Activated naive CD8-positive, alpha-beta T cell treated with anti-CD3 and anti-CD28 coated beads, Interleukin-2, amount 10 ng/mL, durations not matched to agents 7 days and 5 days (primary cell): ENCODE results near the gene COQ6. TPM values are rescaled to one million over a fixed set of nuclear protein-coding genes. Genes with fewer than 3 reads are reported as not detected.
A peak's percentile ranks its signal among the peaks of the same experiment; 100 is the strongest.
"Not testable (repeated sequence)": the region's sequence is repeated elsewhere in the genome, so short reads cannot be mapped to it uniquely, and the experiment has no call there.

Experiments used
- ATAC-seq: fragments of 150-1000 bp; cut with Tn5 transposase; one replicate; pipeline ENCODE4 v1.10.0; 2021; ENCODE audit warnings: low read depth, moderate library complexity
- POLR2A ChIA-PET: fragments of 350-600 bp; sonication (Branson Sonifier 250); formaldehyde crosslinking; loops from one replicate; lab custom pipeline; 2021; ENCODE audit warnings: antibody characterized with exemption; lab: Charles Lee
- DNase-seq: peaks from one replicate; pipeline ENCODE4 v3.0.0; 2021
- H3K27ac Mint-ChIP-seq: one replicate; pipeline ENCODE4 v1.8.0; 2022; ENCODE audit warnings: mild to moderate bottlenecking, mixed read lengths
- H3K27me3 Mint-ChIP-seq: one replicate; pipeline ENCODE4 v1.8.0; 2022; ENCODE audit warnings: mild to moderate bottlenecking, moderate library complexity, mixed read lengths
- H3K36me3 Mint-ChIP-seq: one replicate; pipeline ENCODE4 v1.8.0; 2021; ENCODE audit warnings: mild to moderate bottlenecking, mixed read lengths
- H3K4me1 Mint-ChIP-seq: one replicate; pipeline ENCODE4 v1.8.0; 2021; ENCODE audit warnings: mixed read lengths
- H3K4me3 Mint-ChIP-seq: one replicate; pipeline ENCODE4 v1.8.0; 2022; ENCODE audit warnings: mild to moderate bottlenecking, moderate library complexity, mixed read lengths
- H3K9me3 Mint-ChIP-seq: one replicate; pipeline ENCODE4 v1.8.0; 2021; ENCODE audit warnings: mixed read lengths
- total RNA-seq, 2 experiments: library from RNA; stranded (reverse); gene quantifications; one replicate each; pipeline ENCODE4 v1.2.3, GENCODE V29; 2021

Gene COQ6
- 10 to 100 TPM; 26.4 to 27.2 TPM for total RNA-seq

GRCh38 chr14:73949752-73950734, at the start of gene COQ6, which contains the start of gene FAM161B:
COQ6 (plus strand) TSS chr14:73950302; CDS start chr14:73950333, 31 bp downstream.
FAM161B (minus strand) TSS chr14:73950094; CDS start chr14:73950026, 68 bp downstream.
- H3K27me3 Mint-ChIP-seq, result no peaks in the 10 kb centered on the region
- H3K9me3 Mint-ChIP-seq, result no peaks in the 10 kb centered on the region
- peak within 1 kb of the TSS; percentile 99 for H3K4me3 Mint-ChIP-seq
- peaks cover 13% of the 10 kb centered on the region for H3K4me1 Mint-ChIP-seq
- POLR2A ChIA-PET, result interaction anchor here (0.5 to 1.3 kb wide), 4 partner anchors 8 to 1114 kb away, joined by 3 to 9 read pairs (median 3); partner anchors contain the start of genes ACYP1, BBOF1 and ENTPD5
- DNase-seq (peak; percentile 89), ATAC-seq (peak; percentile 96)
- peak within 1 kb of the TSS; percentile 88 for H3K27ac Mint-ChIP-seq
- H3K36me3 Mint-ChIP-seq, result peaks cover 3% of the 10 kb centered on the region

DNA sequence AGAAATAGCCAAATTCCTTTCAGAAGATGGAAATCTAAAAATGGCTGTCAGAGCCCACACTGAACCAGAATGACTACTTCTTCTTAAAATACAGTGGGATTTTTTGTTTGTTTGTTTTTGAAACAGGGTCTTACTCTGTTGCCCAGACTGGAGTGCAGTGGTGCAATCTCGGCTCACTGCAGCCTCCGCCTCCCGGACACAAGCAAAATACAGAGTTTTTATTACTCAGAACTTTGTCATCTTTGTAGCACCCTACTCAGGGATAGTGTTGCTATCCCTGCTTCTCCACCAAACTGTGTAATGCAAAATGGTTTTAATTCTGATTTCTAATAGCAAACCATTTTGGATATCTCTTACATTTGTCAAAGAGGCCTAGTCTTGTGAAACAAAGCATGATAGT, 47.1 kb upstream of the COQ6 start:
- DNase-seq (no peak), ATAC-seq (no peak)
- Mint-ChIP-seq H3K4me1 (no peaks in the 10 kb centered on the region), H3K4me3 (no peak overlapping the region), H3K27ac (no peak overlapping the region), H3K27me3 (no peaks in the 10 kb centered on the region), H3K36me3 (peaks cover 19% of the 10 kb centered on the region), H3K9me3 (no peaks in the 10 kb centered on the region)
- POLR2A ChIA-PET, result no interaction called here

DNA sequence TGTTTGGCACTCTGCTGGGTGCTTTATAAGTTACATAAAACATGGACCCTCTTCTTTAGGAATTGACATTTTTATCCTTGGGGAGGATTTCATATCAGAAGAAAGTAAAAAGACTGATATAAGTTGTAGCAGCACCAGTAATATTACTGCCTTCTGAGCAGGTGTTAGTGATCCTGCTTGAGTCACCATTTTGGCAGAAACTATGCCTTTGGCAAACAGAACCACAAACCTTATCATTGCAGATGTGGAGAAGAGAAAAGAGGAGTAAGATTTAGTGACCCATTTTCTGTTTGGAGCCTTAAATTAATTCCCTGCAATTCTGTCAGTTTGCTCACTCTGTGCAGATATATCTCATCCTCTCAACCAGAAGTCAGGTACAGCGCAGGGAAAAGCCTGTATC, 40.4 kb upstream of the COQ6 start:
- ATAC-seq (no peak), DNase-seq (no peak)
- Mint-ChIP-seq H3K9me3 (no peaks in the 10 kb centered on the region), H3K4me1 (peaks cover 3% of the 10 kb centered on the region), H3K4me3 (no peak overlapping the region), H3K27me3 (no peaks in the 10 kb centered on the region), H3K36me3 (peaks cover 60% of the 10 kb centered on the region), H3K27ac (no peak overlapping the region)
- POLR2A ChIA-PET, result no interaction called here

- peaks cover 46% of the 10 kb centered on the region for H3K36me3 Mint-ChIP-seq
- H3K9me3 Mint-ChIP-seq, result no peaks in the 10 kb centered on the region
- no peaks in the 10 kb centered on the region for H3K27me3 Mint-ChIP-seq
- H3K27ac Mint-ChIP-seq, result no peak overlapping the region
- no peak for DNase-seq
- H3K4me3 Mint-ChIP-seq, result no peak overlapping the region
- peaks cover 3% of the 10 kb centered on the region for H3K4me1 Mint-ChIP-seq
- ATAC-seq, result no peak
- POLR2A ChIA-PET, result no interaction called here
Measured at GRCh38 chr14:73913256-73913655, 36.8 kb upstream of the COQ6 start.

DNA sequence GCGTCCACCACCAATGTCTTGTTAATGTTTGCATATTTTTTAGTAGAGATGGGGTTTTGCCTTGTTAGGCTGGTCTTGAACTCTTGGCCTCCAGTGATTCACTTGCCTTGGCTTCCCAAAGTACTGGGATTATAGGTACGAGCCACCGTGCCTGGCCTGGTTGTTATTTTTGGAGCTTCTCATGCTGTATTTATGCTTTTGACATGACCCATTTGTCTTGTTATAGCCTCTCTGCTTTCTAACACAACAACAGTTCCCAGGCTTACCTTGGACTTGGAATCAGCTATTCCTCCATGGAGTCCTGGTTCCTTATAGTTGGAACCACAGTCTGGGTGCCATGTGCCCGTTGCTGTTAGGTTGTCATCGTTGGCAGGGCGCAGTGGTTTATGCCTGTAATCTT, 33.8 kb upstream of the COQ6 start:
- Mint-ChIP-seq H3K27me3 (no peaks in the 10 kb centered on the region), H3K4me1 (peaks cover 1% of the 10 kb centered on the region), H3K36me3 (peaks cover 29% of the 10 kb centered on the region), H3K4me3 (no peak overlapping the region), H3K9me3 (no peaks in the 10 kb centered on the region), H3K27ac (no peak overlapping the region)
- ATAC-seq, result no peak
- POLR2A ChIA-PET, result interaction anchor here (0.7 kb wide), 1 partner anchor 615 kb away, joined by 3 read pairs; no protein-coding TSS in a partner anchor
- no peak for DNase-seq

DNA sequence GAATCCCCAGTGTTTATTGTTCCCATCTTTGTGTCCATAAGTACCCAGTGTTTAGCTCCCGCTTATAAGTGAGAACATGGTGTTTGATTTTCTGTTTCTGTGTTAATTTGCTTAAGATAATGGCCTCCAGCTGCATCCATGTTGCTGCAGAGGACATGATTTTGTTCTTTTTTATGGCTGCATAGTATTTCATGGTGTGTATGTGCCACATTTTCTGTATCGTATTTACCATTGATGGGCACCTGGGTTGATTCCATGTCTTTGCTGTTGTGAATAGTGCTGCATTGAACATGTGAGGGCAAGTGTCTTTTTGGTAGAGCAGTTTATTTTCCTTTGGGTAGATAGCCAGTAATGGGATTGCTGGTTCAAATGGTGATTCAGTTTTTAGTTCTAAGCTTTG, 30.6 kb upstream of the COQ6 start:
- POLR2A ChIA-PET, H3K27ac Mint-ChIP-seq, H3K9me3 Mint-ChIP-seq, H3K4me3 Mint-ChIP-seq, ATAC-seq, H3K4me1 Mint-ChIP-seq, H3K27me3 Mint-ChIP-seq, DNase-seq: not testable (repeated sequence)
- H3K36me3 Mint-ChIP-seq, result peaks cover 12% of the 10 kb centered on the region

DNA sequence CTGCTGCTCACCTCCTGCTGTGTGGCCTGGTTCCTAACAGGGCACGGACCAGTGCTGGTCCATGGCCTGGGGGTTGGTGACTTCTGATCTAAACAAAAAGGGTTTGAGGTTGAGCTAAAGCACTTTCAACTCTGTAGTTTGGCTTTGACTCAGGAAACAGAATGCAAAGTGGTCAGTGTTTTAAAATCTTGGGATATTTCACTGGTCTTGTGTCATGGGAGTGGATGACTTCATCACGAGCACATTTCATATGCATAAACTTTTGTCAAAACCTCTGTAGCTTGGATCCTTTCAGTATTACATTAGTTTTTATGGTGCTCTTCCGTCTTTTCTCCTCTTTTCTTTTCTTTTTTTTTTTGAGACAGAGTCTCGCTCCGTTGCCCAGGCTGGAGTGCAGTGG, 25.8 kb upstream of the COQ6 start:
- no peak overlapping the region for H3K27ac Mint-ChIP-seq
- peaks cover 35% of the 10 kb centered on the region for H3K36me3 Mint-ChIP-seq
- DNase-seq, result no peak
- H3K9me3 Mint-ChIP-seq, result no peaks in the 10 kb centered on the region
- no peaks in the 10 kb centered on the region for H3K27me3 Mint-ChIP-seq
- no peak for ATAC-seq
- H3K4me3 Mint-ChIP-seq, result no peak overlapping the region
- peaks cover 3% of the 10 kb centered on the region for H3K4me1 Mint-ChIP-seq
- POLR2A ChIA-PET, result no interaction called here

GRCh38 chr14:73935666-73936065, 14.4 kb upstream of the COQ6 start:
- no peaks in the 10 kb centered on the region for H3K9me3 Mint-ChIP-seq
- DNase-seq (no peak), ATAC-seq (no peak)
- peaks cover 22% of the 10 kb centered on the region for H3K36me3 Mint-ChIP-seq
- POLR2A ChIA-PET, result no interaction called here
- H3K27ac Mint-ChIP-seq, result no peak overlapping the region
- no peaks in the 10 kb centered on the region for H3K27me3 Mint-ChIP-seq
- peaks cover 7% of the 10 kb centered on the region for H3K4me1 Mint-ChIP-seq
- no peak overlapping the region for H3K4me3 Mint-ChIP-seq

DNA sequence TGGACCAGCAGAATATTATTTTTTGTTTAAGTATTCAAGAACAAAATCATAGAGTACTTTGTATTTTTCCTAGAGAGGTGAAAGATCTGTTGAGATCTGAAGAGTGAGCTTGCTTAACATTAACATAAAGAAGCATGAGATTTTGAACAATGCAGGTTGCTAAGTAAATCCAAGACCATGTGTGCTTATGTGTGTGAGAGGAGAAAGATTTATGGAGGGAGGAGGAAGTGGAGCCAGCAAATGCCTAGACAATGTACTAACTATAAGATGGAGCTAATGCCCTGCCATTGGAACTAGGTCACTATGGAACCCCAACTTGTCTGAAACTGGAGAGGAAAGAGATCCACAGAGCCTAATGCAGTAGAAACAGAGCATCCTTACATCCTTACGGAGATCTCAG, 13.6 kb upstream of the COQ6 start:
- no peak overlapping the region for H3K4me3 Mint-ChIP-seq
- H3K4me1 Mint-ChIP-seq, result peaks cover under 1% of the 10 kb centered on the region
- no peak for DNase-seq
- no peak overlapping the region for H3K27ac Mint-ChIP-seq
- H3K36me3 Mint-ChIP-seq, result peaks cover 15% of the 10 kb centered on the region
- no peak for ATAC-seq
- H3K9me3 Mint-ChIP-seq, result no peaks in the 10 kb centered on the region
- no peaks in the 10 kb centered on the region for H3K27me3 Mint-ChIP-seq
- POLR2A ChIA-PET, result no interaction called here

- no peak for ATAC-seq
- Mint-ChIP-seq H3K27ac (no peak overlapping the region), H3K36me3 (peaks cover 12% of the 10 kb centered on the region), H3K27me3 (no peaks in the 10 kb centered on the region), H3K4me3 (no peak overlapping the region), H3K9me3 (no peaks in the 10 kb centered on the region), H3K4me1 (no peaks in the 10 kb centered on the region)
- no peak for DNase-seq
- POLR2A ChIA-PET, result no interaction called here
Measured at GRCh38 chr14:73937012-73937411, 13.1 kb upstream of the COQ6 start.

DNA sequence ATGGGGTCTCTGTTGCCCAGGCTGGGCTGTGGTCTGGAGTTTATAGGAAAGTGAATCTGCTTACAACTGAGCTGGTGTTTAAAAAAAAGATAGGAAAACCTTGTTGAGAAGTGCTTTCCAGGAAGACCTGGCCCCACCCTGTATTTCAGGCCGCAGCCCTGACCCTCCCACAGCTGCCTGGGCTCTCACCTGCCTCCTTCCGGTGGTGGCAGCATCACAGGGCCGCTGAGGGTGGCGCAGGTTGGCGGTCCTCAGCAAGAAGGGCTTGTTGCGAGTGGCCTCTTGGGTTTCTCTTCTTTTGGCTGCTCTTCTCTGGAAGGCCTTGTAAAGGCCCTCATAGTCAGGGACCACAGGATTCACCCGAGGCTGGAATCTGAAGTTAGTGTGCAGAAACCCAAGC, 7.9 kb upstream of the COQ6 start:
- POLR2A ChIA-PET, result interaction anchor here (0.6 kb wide), 1 partner anchor 77 kb away, joined by 3 read pairs; the partner anchor contains the start of genes BBOF1 and ENTPD5
- ATAC-seq, result no peak
- H3K36me3 Mint-ChIP-seq, result no peaks in the 10 kb centered on the region
- H3K9me3 Mint-ChIP-seq, result no peaks in the 10 kb centered on the region
- DNase-seq, result no peak
- no peaks in the 10 kb centered on the region for H3K27me3 Mint-ChIP-seq
- H3K27ac Mint-ChIP-seq, result no peak overlapping the region
- peaks cover 6% of the 10 kb centered on the region for H3K4me1 Mint-ChIP-seq
- H3K4me3 Mint-ChIP-seq, result no peak overlapping the region

GRCh38 chr14:73943083-73943482, 7.0 kb upstream of the COQ6 start:
- H3K36me3 Mint-ChIP-seq, result no peaks in the 10 kb centered on the region
- H3K27me3 Mint-ChIP-seq, result no peaks in the 10 kb centered on the region
- POLR2A ChIA-PET, result interaction anchor here (0.6 kb wide), 1 partner anchor 1999 kb away, joined by 4 read pairs; no protein-coding TSS in a partner anchor
- H3K4me3 Mint-ChIP-seq, result no peak overlapping the region
- no peaks in the 10 kb centered on the region for H3K9me3 Mint-ChIP-seq
- no peak for ATAC-seq
- peak overlapping the region; percentile 9 for H3K27ac Mint-ChIP-seq
- no peak for DNase-seq
- H3K4me1 Mint-ChIP-seq, result peaks cover 6% of the 10 kb centered on the region

- Mint-ChIP-seq H3K36me3 (no peaks in the 10 kb centered on the region), H3K4me3 (no peak overlapping the region), H3K4me1 (peaks cover 8% of the 10 kb centered on the region), H3K9me3 (no peaks in the 10 kb centered on the region), H3K27ac (no peak overlapping the region), H3K27me3 (no peaks in the 10 kb centered on the region)
- ATAC-seq (no peak), DNase-seq (no peak)
- POLR2A ChIA-PET, result no interaction called here
Measured at GRCh38 chr14:73944432-73945158, 5.5 kb upstream of the COQ6 start.
